Activated naive CD8-positive, alpha-beta T cell treated with anti-CD3 and anti-CD28 coated beads for 36 hours (primary cell): ENCODE results near the gene SLC30A3. TPM values are rescaled to one million over a fixed set of nuclear protein-coding genes. Genes with fewer than 3 reads are reported as not detected.

Experiments used
- DNase-seq: peaks from one replicate; pipeline ENCODE4 v3.0.0; 2021
- H3K27ac Mint-ChIP-seq: one replicate; pipeline ENCODE4 v1.8.0; 2022; ENCODE audit warnings: mild to moderate bottlenecking, moderate library complexity, mixed read lengths
- H3K27me3 Mint-ChIP-seq: one replicate; pipeline ENCODE4 v1.8.0; 2022; ENCODE audit warnings: mild to moderate bottlenecking, mixed read lengths
- H3K36me3 Mint-ChIP-seq: one replicate; pipeline ENCODE4 v1.8.0; 2021; ENCODE audit warnings: mild to moderate bottlenecking, mixed read lengths
- H3K4me1 Mint-ChIP-seq: one replicate; pipeline ENCODE4 v1.8.0; 2021; ENCODE audit warnings: mixed read lengths
- H3K4me3 Mint-ChIP-seq: one replicate; pipeline ENCODE4 v1.8.0; 2022; ENCODE audit warnings: mild to moderate bottlenecking, moderate library complexity, mixed read lengths
- H3K9me3 Mint-ChIP-seq: one replicate; pipeline ENCODE4 v1.8.0; 2022; ENCODE audit warnings: mixed read lengths
- total RNA-seq, 2 experiments: library from RNA; stranded (reverse); gene quantifications; one replicate each; pipeline ENCODE4 v1.2.3, GENCODE V29; 2021

Gene SLC30A3
- total RNA-seq, 2 experiments from 2014 or later: 0.14 to 0.22 TPM

DNA sequence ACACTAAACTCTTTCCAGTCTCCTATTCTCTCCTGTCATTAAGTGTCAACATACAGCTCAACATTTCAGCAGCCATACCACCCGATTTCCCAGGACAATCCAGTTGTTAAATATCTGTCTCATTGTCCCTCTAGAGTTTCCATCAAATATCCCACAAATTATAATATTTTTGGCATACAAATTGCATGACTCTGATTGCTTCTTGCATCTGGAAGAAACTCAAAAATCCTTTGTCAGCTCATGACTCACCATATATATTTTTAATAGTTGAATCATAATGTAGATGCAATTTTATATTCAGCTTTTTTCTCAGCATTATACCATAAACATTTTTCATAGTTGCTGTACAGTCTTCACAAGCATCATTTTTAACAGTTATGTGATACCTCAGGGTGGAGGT lies 7.2 kb downstream of the SLC30A3 start:
- no peaks in the 10 kb centered on the region for H3K4me1 Mint-ChIP-seq
- H3K4me3 Mint-ChIP-seq: no peak overlapping the region
- H3K27me3 Mint-ChIP-seq: peaks cover 36% of the 10 kb centered on the region
- H3K36me3 Mint-ChIP-seq: no peaks in the 10 kb centered on the region
- H3K9me3 Mint-ChIP-seq: no peaks in the 10 kb centered on the region
- H3K27ac Mint-ChIP-seq: no peak overlapping the region
- no peak for DNase-seq

DNA sequence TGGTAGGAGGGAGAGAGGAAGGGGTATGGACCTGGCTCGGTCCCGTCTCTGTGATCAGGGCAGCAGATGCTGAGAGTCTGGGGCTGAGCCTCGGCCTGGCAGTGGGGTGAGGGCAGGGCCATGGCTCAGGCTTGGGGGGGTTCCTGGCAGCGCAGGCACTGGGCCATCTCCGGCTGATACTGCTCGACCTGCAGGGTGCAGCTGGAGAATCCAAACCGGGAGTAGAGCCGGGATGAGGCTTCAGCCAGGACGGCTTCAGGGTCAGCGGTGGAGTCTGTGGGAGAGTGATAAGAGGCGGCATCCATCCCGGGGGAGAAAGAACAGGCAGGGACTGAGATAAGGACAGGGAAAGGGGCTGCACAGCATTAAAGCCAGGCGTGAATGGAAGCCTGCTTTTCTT lies 7.7 kb downstream of the SLC30A3 start:
- Mint-ChIP-seq H3K4me1 (peaks cover 2% of the 10 kb centered on the region), H3K4me3 (no peak overlapping the region), H3K27ac (no peak overlapping the region), H3K36me3 (no peaks in the 10 kb centered on the region), H3K27me3 (peaks cover 31% of the 10 kb centered on the region), H3K9me3 (no peaks in the 10 kb centered on the region)
- DNase-seq: no peak

DNA sequence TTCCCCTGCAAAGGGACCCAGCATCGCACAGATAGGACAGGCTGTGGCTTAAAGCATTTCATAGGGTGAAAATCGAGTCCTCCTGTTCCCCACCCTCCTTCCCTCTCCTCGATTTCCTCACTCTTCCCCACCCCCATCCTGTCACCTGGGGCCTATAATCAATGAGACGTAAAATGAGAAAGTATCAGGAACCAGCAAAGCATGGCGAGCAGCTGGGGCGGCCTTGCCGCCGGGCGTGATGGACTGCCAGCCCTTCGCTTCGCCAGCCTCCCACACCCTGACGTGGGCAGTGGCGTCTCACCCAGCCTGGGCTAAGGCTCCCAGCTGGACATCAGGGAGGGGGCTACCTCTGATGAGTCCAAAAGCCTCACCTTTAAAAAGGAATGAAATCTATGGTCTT lies 11.1 kb downstream of the SLC30A3 start:
- Mint-ChIP-seq H3K27ac (no peak overlapping the region), H3K9me3 (no peaks in the 10 kb centered on the region), H3K4me1 (peaks cover 2% of the 10 kb centered on the region), H3K4me3 (no peak overlapping the region), H3K27me3 (peaks cover 14% of the 10 kb centered on the region), H3K36me3 (no peaks in the 10 kb centered on the region)
- no peak for DNase-seq

DNA sequence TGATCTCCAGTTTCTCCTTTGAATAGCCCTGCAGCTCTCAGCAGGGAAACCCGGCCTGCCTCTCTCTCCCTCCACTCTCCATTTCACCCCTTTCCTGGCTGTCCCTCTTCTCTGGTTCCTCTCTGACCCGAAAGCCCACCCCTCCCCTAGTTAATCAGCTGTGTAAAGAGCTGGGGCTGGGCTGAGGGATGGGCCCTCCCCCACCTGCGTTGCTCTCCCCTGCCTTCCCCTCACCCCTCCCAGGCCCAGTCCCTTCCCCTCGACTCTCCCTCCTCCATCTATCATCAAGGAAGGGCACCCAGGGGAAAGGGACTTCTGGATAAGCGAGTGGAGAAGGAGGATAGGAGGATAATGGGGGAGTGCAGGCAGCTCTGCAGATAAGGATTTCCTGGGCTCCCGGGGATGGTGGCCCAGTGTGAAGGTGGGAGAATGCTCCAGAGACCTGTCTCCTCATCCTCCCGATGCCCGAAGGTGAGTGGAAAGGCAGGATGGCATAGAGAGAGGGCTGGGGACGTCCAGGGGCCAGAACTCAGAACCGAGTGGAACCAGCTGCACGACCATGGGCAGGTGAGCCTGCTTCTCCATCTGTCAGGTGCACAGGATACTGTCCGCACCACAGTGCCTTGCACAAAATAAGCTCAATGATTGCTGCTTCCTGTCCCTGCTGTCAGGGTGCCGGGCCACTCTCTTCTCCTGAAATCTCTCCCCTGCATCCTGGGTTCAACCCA lies 12.0 kb downstream of the SLC30A3 start:
- Mint-ChIP-seq H3K4me1 (peaks cover 2% of the 10 kb centered on the region), H3K4me3 (no peak overlapping the region), H3K36me3 (no peaks in the 10 kb centered on the region), H3K27me3 (peaks cover 14% of the 10 kb centered on the region), H3K27ac (no peak overlapping the region), H3K9me3 (no peaks in the 10 kb centered on the region)
- no peak for DNase-seq

DNA sequence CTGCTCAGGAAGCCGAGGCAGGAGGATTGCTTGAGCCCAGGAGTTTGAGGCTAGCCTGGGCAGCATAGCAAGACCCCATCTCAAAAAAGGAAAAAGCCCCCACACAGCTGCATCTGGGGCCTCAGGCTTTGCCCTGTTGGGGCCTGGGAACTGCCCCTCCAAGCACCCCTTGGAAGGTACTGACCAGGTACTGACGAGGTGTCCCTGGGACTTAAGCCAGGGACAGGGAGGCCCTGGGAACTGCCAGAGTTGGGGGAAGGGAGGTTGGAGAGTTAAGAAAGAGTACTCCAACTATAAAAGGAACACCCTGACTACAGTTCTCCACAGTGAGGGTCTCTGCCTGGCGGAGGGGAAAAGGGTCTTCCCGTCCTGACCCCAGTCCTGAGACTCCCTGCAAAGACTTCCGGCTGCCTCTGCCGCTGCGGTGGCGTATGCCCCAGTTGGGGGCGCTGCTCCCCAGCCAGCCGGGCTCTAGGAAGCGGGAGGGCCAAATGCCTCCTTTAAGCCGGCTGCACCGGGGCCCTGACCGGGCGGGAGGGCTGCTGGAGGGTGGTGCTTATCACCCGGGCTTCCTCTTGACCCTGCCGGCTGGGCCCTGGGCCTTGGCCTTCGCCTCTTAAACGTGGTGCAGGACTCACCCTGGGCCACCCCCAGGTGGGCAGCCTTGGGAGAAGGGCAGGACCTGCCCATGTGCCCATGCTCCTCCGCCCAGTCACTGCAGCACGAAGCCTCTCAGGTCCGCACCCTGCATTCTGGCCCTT lies 12.8 kb downstream of the SLC30A3 start:
- Mint-ChIP-seq H3K27ac (no peak overlapping the region), H3K4me1 (peaks cover 2% of the 10 kb centered on the region), H3K27me3 (peaks cover 10% of the 10 kb centered on the region), H3K9me3 (no peaks in the 10 kb centered on the region), H3K36me3 (no peaks in the 10 kb centered on the region), H3K4me3 (no peak overlapping the region)
- peak; percentile 73 for DNase-seq

DNA sequence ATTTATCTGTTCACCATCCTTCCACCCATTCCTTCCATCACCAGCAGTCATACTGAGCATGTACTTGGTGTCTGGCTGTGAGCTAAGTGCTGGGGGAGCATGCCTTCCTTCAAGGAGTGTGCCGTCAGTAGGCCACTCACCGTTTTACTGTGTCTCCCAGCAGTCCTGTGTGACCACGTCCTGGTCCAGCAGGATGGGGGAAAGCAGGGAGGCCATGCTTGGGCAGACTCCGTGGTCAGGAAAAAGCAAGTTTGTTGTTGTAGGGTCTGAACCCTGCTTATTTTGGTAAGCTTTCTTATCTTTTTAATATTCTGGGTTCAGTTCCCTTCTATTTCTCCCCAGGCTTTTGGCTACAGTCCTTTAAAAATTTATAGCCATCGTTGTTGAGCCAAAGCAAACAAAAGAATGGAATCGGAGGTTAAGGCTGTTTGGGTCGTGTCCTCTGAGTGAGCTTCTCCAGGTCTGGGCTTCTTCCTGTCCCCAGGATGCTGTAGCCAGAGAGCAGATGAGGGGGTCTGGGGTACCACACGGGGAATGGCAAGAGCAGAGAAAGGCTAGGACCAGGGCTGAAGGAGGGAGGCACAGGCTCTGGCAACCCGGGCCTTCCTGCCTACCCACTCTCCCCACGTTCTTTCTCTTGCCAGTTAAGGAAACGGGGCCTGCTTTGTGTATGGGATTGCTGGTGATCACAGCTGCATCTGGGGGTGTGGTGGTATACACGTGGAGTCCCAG lies 13.5 kb downstream of the SLC30A3 start:
- DNase-seq: no peak
- H3K4me1 Mint-ChIP-seq: peaks cover 2% of the 10 kb centered on the region
- H3K27me3 Mint-ChIP-seq: peaks cover 2% of the 10 kb centered on the region
- no peaks in the 10 kb centered on the region for H3K9me3 Mint-ChIP-seq
- H3K36me3 Mint-ChIP-seq: no peaks in the 10 kb centered on the region
- no peak overlapping the region for H3K27ac Mint-ChIP-seq
- no peak overlapping the region for H3K4me3 Mint-ChIP-seq

DNA sequence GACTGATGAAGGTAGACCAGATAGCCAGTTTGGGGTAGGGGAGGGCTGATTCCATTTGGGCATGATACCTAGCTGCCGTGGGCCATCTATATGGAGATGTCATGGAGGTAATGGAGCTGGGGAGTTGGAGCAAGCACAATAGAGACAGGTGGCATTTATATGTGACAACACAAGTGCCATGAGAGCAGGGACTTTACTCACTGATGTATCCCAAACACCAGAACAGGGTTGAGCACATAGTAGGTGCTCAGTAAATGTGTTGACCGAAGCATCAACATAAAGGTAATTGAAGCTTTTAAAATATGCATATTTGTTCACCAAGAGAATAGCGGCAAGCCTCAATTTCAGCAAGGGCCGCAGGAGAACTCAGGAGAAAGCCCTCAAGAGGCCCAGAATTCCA lies 15.0 kb downstream of the SLC30A3 start:
- Mint-ChIP-seq H3K4me3 (no peak overlapping the region), H3K36me3 (no peaks in the 10 kb centered on the region), H3K27me3 (no peaks in the 10 kb centered on the region), H3K4me1 (peaks cover 2% of the 10 kb centered on the region), H3K27ac (no peak overlapping the region), H3K9me3 (no peaks in the 10 kb centered on the region)
- DNase-seq: no peak

DNA sequence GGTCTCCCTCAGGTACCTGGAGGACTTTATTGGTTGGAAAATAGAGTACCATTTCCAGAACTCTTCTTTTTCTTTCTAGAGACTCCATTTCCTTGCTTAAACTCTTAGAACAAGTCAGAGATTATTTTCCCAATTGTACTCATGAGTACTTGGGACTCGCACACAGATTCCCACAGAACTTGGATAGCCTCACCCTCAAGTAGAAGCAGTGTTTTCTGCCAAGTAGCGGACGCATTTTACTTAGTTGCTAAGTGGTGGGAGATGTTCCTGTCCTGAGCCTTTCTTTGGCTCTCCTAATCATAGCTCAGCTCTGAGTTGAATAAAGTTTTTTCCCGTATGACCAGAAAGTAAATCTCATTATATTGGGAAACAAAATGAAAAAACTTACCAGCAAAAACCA lies 17.2 kb downstream of the SLC30A3 start:
- no peak for DNase-seq
- H3K36me3 Mint-ChIP-seq: peaks cover 4% of the 10 kb centered on the region
- H3K9me3 Mint-ChIP-seq: no peaks in the 10 kb centered on the region
- H3K27ac Mint-ChIP-seq: no peak overlapping the region
- no peak overlapping the region for H3K4me3 Mint-ChIP-seq
- peaks cover 2% of the 10 kb centered on the region for H3K4me1 Mint-ChIP-seq
- H3K27me3 Mint-ChIP-seq: no peaks in the 10 kb centered on the region

DNA sequence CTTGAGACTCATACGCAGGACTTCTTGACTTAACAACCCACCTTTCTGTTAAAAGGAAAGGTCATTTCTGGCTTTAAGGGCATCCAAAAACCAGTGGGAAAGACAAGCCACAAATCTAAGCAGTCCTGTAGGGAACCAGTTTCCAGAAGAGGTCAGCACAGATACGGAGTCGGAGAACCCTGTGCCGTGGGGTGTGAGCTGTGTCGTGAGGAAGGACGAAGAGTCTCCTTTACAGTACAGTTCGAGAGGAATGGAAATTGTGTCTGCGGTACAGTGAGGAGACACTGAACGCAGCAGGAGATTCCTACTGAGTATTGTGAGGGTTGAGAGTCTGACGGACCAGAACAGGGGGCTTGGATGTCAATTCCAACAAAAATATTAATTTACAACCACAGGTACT lies 17.7 kb downstream of the SLC30A3 start:
- Mint-ChIP-seq H3K9me3 (no peaks in the 10 kb centered on the region), H3K4me1 (no peaks in the 10 kb centered on the region), H3K27me3 (no peaks in the 10 kb centered on the region), H3K27ac (no peak overlapping the region), H3K36me3 (peaks cover 9% of the 10 kb centered on the region), H3K4me3 (no peak overlapping the region)
- no peak for DNase-seq

DNA sequence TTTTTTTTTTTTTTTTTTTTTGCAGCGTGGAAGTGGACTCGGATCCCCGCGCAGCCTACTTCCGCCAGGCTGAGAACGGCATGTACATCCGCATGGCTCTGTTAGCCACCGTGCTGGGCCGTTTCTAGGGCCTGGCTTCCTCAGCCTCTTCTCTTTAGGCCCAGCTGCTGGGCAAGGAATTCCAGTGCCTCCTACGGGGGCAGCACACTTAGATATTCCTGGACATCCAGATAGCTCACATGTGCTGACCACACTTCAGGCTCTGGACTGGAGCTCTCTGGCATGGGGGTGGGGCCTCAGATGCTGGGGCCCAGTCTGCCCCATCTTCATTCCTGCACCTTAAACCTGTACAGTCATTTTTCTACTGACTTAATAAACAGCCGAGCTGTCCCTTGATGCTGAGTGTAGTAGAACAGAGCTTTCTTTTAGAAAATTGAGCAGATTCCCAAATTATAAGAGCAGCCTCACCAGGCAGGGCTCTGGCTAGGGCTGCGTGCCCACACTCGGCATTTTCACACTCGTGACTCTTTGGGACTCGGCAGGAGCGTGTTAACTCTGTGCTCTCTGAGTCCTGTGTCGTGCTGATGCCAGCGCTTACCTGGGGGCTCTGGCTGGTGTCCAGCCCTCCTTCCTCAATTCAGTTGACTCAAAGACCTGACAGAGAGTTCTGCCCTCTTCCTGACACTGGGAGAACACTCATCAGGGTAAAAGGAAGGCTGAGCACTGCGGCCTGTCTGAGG lies 19.3 kb downstream of the SLC30A3 start:
- Mint-ChIP-seq H3K4me3 (no peak overlapping the region), H3K9me3 (no peaks in the 10 kb centered on the region), H3K4me1 (no peaks in the 10 kb centered on the region), H3K27me3 (no peaks in the 10 kb centered on the region), H3K36me3 (peaks cover 15% of the 10 kb centered on the region), H3K27ac (no peak overlapping the region)
- no peak for DNase-seq

DNA sequence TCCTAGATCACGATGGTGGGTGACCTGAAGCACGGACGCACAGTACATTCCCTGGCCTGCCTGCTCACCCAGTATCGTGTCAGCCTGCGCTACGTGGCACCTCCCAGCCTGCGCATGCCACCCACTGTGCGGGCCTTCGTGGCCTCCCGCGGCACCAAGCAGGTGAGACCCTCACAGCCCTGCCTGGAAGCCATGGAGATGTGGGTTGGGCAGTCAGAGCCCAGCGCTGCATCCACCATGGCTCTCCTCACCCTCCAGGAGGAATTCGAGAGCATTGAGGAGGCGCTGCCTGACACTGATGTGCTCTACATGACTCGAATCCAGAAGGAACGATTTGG lies 20.3 kb downstream of the SLC30A3 start:
- no peak for DNase-seq
- H3K27ac Mint-ChIP-seq: no peak overlapping the region
- no peaks in the 10 kb centered on the region for H3K4me1 Mint-ChIP-seq
- H3K4me3 Mint-ChIP-seq: no peak overlapping the region
- no peaks in the 10 kb centered on the region for H3K9me3 Mint-ChIP-seq
- H3K36me3 Mint-ChIP-seq: peaks cover 22% of the 10 kb centered on the region
- no peaks in the 10 kb centered on the region for H3K27me3 Mint-ChIP-seq

DNA sequence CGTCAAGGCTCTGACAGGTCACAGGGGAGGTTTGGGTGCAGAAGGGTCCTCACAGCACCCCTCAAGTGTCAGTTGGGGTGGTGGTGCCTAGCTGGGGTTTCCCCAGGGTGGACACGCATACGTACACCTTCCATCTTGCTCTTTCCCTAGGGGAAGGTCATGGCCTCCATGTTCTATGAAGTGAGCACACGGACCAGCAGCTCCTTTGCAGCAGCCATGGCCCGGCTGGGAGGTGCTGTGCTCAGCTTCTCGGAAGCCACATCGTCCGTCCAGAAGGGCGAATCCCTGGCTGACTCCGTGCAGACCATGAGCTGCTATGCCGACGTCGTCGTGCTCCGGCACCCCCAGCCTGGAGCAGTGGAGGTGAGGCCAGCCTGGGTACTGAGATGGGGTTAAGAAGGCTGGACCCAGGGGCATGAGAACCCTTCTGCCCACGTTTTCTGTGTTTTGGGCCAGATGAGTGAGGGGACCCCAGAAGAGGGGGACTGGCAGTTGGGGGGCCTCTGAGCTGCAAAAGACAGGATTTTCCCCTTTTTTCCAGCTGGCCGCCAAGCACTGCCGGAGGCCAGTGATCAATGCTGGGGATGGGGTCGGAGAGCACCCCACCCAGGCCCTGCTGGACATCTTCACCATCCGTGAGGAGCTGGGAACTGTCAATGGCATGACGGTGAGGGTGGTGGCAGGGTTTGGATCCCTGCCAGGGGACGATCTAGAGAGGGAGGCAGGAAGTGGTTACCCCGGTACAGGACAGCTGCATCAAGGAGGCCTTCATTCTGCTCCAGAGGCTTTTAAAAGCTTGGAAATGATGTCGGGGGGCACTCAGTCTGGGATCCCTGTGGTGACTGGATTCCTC lies 20.9 kb downstream of the SLC30A3 start:
- Mint-ChIP-seq H3K4me1 (no peaks in the 10 kb centered on the region), H3K36me3 (peaks cover 27% of the 10 kb centered on the region), H3K4me3 (no peak overlapping the region), H3K27me3 (no peaks in the 10 kb centered on the region), H3K27ac (no peak overlapping the region), H3K9me3 (no peaks in the 10 kb centered on the region)
- no peak for DNase-seq

DNA sequence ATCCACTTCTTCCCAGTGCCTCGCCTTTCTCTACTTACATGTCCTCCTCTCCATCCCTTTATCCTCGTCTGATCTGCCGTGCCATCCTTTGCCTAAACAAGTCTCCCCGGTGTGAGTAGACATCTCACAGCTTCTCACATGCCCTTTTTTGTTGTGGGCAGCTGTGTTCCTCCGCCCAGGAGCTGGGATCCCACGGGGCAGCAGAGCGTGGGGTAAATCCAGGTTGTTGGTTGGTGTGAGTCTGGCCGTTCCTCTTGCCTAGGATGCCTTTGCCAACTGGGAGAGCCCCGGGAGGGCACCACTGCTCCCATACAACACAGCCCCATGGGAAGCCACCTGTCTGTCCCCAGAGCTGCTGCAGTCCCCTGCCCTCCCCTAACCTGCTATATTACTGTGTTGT lies 22.4 kb downstream of the SLC30A3 start:
- Mint-ChIP-seq H3K4me1 (no peaks in the 10 kb centered on the region), H3K27ac (no peak overlapping the region), H3K36me3 (peaks cover 27% of the 10 kb centered on the region), H3K27me3 (no peaks in the 10 kb centered on the region), H3K9me3 (no peaks in the 10 kb centered on the region), H3K4me3 (no peak overlapping the region)
- no peak for DNase-seq

DNA sequence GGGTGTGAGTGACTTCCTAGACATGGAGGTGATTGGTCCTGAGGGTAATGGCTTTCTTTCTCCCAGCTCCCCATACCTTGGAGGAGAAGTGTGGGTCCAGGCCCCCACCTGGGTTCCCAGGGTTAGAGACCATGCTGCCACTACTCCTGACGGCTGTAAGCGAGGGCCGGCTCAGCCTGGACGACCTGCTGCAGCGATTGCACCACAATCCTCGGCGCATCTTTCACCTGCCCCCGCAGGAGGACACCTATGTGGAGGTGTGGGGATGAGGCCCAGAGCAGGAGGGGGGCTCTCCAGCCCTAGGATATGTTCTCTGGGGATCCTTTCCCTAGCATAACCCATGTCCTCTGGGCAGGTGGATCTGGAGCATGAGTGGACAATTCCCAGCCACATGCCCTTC lies 23.9 kb downstream of the SLC30A3 start:
- no peaks in the 10 kb centered on the region for H3K9me3 Mint-ChIP-seq
- no peak overlapping the region for H3K4me3 Mint-ChIP-seq
- H3K36me3 Mint-ChIP-seq: peaks cover 32% of the 10 kb centered on the region
- no peak overlapping the region for H3K27ac Mint-ChIP-seq
- no peaks in the 10 kb centered on the region for H3K4me1 Mint-ChIP-seq
- no peak for DNase-seq
- H3K27me3 Mint-ChIP-seq: no peaks in the 10 kb centered on the region
